Choroid plexus epithelial cell (primary cell): Measurements from ENCODE around the gene KLHL22.

Experiments used
- DNase-seq: peaks from one replicate; pipeline ENCODE4 v3.0.0-alpha.2; 2010; ENCODE audit warnings: low read depth
- H3K4me3 ChIP-seq: 2 replicates; pipeline ENCODE4 v1.5.1; 2011; ENCODE audit warnings: low read depth, mild to moderate bottlenecking, control low read depth, low read length, moderate library complexity
- TF ChIP-seq, protein P1 (sequence below): conservative IDR thresholded peaks from 2 replicates; pipeline ENCODE4 v1.5.1; 2011; ENCODE audit warnings: low read depth, mild to moderate bottlenecking, control low read depth, inconsistent platforms, low read length, moderate library complexity

Gene KLHL22

DNA sequence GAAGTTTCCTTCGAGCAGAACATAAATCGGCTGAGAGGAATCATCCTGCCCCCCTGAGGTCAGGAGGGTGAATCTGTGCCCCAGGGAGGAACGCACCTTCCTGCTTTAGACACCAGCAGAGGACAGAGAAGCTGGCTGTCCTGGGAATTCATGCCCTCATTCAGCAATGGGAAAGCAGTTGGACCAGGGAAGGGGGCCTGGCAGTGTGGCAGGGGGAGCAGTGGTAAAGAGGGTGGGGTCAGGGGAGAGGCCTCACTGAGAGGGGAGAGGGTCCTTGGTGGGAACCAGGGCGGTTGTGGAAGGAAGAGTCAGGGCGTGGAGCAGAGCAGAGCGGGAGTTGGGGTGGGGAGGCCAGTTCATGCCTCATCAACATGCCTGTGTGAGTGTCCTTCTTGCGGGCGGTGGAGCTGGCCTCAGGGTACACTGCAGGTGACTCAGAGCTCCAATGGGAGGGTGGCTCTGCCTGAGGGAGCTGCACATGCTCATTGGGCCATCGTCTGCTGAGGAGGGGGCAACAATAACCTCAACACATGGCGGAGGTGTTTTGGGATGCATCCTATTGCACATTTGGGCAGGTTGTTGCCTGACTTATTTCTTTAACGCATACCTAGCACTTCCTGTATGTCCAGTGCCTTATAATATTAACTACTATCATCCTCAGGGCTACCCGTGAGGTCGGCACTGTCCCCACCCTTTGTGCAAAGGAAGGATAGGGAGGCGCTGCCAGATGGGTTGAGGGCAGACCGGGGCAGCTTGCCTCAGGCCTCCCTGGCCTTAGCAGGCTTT is 35.0 kb upstream of the KLHL22 start:
- no peak overlapping the region for H3K4me3 ChIP-seq
- peak; percentile 67 for DNase-seq
- TF ChIP-seq, protein P1, sequence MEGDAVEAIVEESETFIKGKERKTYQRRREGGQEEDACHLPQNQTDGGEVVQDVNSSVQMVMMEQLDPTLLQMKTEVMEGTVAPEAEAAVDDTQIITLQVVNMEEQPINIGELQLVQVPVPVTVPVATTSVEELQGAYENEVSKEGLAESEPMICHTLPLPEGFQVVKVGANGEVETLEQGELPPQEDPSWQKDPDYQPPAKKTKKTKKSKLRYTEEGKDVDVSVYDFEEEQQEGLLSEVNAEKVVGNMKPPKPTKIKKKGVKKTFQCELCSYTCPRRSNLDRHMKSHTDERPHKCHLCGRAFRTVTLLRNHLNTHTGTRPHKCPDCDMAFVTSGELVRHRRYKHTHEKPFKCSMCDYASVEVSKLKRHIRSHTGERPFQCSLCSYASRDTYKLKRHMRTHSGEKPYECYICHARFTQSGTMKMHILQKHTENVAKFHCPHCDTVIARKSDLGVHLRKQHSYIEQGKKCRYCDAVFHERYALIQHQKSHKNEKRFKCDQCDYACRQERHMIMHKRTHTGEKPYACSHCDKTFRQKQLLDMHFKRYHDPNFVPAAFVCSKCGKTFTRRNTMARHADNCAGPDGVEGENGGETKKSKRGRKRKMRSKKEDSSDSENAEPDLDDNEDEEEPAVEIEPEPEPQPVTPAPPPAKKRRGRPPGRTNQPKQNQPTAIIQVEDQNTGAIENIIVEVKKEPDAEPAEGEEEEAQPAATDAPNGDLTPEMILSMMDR = no peak

DNA sequence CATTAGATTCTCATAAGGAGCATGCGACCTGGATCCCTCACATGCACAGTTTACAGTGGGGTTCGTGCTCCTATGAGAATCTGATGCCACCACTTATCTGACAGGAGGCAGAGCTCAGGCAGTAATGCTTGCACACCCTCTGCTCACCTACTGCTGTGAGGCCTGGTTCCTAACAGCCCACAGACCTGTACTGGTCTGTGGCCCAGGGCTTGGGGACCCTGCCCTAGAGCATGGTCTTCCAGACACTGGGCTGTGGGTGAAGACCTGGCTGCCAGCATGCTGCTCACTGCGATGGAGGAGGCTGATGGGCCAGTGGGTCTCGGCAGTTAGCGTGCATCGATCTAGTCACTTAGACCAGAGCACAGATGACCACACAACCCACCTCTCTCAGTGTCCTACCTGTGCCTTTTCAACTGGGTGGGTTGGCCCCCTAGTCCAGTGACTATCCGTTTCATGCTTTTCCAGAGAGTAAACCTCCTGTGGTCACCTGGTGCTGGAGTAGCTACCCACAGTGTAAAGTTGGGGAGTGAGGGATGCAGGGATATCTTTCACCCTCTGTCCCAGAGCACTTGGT is 32.9 kb upstream of the KLHL22 start:
- TF ChIP-seq, protein P1 = no peak
- DNase-seq = no peak
- no peak overlapping the region for H3K4me3 ChIP-seq

DNA sequence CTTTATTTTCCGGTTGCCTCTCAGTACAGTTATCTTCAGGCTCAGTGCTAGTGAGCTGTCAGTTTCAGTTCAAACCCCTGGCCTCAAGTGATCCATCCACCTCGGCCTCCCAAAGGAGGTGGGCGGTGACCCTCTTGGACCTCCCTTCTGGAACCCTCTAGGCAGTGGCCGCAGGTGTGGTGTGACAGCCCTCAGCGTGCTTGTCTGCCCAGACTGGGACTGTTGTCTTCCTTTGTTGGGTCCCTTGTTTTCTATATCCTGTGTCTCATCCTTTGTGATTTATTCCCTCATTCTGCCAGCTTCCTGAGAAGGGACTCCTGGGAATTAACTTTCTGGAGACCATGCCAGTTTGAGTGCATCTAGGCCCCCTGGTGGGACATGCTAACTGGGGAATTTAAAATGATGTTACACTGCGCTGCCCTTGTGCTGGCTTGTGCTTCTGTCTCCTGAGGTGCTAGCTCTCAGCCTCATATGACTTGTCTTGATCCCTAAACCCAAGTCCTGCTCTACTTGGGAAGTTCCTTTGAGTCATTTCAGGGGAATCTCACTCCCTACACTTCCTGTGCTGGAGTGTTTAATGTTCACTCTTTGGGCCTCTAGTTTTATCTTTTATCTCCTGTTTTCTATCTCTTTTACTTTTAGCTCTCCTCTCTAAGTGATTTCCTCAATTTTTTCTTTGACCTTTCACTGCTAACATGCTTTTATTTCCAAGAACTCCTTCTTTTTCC is 31.2 kb upstream of the KLHL22 start:
- peak; percentile 77 for DNase-seq
- TF ChIP-seq, protein P1 = peak; percentile 33
- H3K4me3 ChIP-seq = no peak overlapping the region

GRCh38 chr22:20526305-20526627 is 30.7 kb upstream of the KLHL22 start:
- H3K4me3 ChIP-seq = no peak overlapping the region
- no peak for DNase-seq
- TF ChIP-seq, protein P1 = no peak

DNA sequence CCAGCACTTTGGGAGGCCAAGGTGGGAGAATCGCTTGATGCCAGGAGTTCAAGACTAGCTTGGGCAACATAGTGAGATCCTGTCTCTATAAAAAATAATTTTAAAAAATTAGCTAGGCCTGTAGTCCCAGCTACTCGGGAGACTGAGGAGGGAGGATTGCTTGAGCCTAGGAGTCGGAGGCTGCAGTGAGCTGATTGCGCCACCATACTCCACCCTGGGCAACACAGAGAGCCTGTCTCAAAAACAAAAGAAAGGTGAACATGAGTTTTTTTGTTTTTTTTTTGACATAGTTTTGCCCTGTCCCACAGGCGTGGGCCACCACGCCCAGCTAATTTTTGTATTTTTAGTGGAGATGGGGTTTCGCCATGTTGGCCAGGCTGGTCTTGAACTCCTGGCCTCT is 29.5 kb upstream of the KLHL22 start:
- H3K4me3 ChIP-seq = no peak overlapping the region
- TF ChIP-seq, protein P1 = no peak
- no peak for DNase-seq

- H3K4me3 ChIP-seq = no peak overlapping the region
- no peak for DNase-seq
- TF ChIP-seq, protein P1 = no peak
These were observed 28.4 kb upstream of the KLHL22 start for GRCh38 chr22:20524004-20524481.
